H9 (cell line): ENCODE measurements around the gene SMYD2. TPM values are rescaled to one million over a fixed set of nuclear protein-coding genes. Genes with fewer than 3 reads are reported as not detected.
A peak's percentile ranks its signal among the peaks of the same experiment; 100 is the strongest.

ENCODE experiments used
- DNase-seq: peaks from one replicate; pipeline ENCODE4 v3.0.0-alpha.2; 2017
- H2AFZ ChIP-seq: one replicate; pipeline ENCODE4 v1.6.1; 2013; ENCODE audit warnings: mild to moderate bottlenecking, low read length, control low read depth, moderate library complexity
- H2AK5ac ChIP-seq: 2 replicates; pipeline ENCODE4 v1.6.1; 2013; ENCODE audit warnings: low read length, control low read depth, mixed read lengths; ENCODE audit not compliant: insufficient read length
- H2BK120ac ChIP-seq: one replicate; pipeline ENCODE4 v1.6.1; 2013; ENCODE audit warnings: low read depth, mild to moderate bottlenecking, low read length, control low read depth, inconsistent platforms; ENCODE audit not compliant: poor library complexity, severe bottlenecking
- H2BK12ac ChIP-seq: 2 replicates; pipeline ENCODE4 v1.6.1; 2013; ENCODE audit warnings: low read length, control low read depth, mixed read lengths, low read depth; ENCODE audit not compliant: insufficient read length
- H2BK15ac ChIP-seq: 2 replicates; pipeline ENCODE4 v1.6.1; 2013; ENCODE audit warnings: low read depth, low read length, control low read depth
- H2BK20ac ChIP-seq: one replicate; pipeline ENCODE4 v1.6.1; 2013; ENCODE audit warnings: low read depth, mild to moderate bottlenecking, low read length, control low read depth, inconsistent platforms; ENCODE audit not compliant: poor library complexity, severe bottlenecking
- H2BK5ac ChIP-seq: 2 replicates; pipeline ENCODE4 v1.6.1; 2013; ENCODE audit warnings: low read length, control low read depth, mixed read lengths; ENCODE audit not compliant: insufficient read length
- H3K14ac ChIP-seq: 2 replicates; pipeline ENCODE4 v1.6.1; 2013; ENCODE audit warnings: low read length, control low read depth; ENCODE audit not compliant: insufficient read depth
- H3K18ac ChIP-seq: 2 replicates; pipeline ENCODE4 v1.6.1; 2013; ENCODE audit warnings: low read depth, mild to moderate bottlenecking, mixed read lengths, low read length, control low read depth; ENCODE audit not compliant: insufficient read length
- H3K23ac ChIP-seq: 2 replicates; pipeline ENCODE4 v1.6.1; 2013; ENCODE audit warnings: low read length, control low read depth, mixed read lengths, low read depth; ENCODE audit not compliant: insufficient read length
- H3K23me2 ChIP-seq: 2 replicates; pipeline ENCODE4 v1.6.1; 2013; ENCODE audit warnings: low read depth, mild to moderate bottlenecking, mixed read lengths, low read length, control low read depth; ENCODE audit not compliant: insufficient read length, poor library complexity, severe bottlenecking
- H3K27ac ChIP-seq: 2 replicates; pipeline ENCODE4 v1.5.1; 2013; ENCODE audit warnings: low read length, control low read depth, mixed read lengths, low read depth; ENCODE audit not compliant: insufficient read length
- H3K27me3 ChIP-seq: 2 replicates; pipeline ENCODE4 v1.6.1; 2013; ENCODE audit warnings: low read length, control low read depth, inconsistent platforms; ENCODE audit not compliant: insufficient read depth
- H3K4ac ChIP-seq: 2 replicates; pipeline ENCODE4 v1.6.1; 2013; ENCODE audit warnings: low read depth, mild to moderate bottlenecking, control low read depth, inconsistent platforms, low read length, moderate library complexity
- H3K4me1 ChIP-seq: 2 replicates; pipeline ENCODE4 v1.6.1; 2013; ENCODE audit warnings: low read length, control low read depth, inconsistent platforms; ENCODE audit not compliant: insufficient read depth
- H3K4me2 ChIP-seq: 2 replicates; pipeline ENCODE4 v1.6.1; 2013; ENCODE audit warnings: low read length, control low read depth, mixed read lengths; ENCODE audit not compliant: insufficient read length, insufficient read depth
- H3K56ac ChIP-seq: 2 replicates; pipeline ENCODE4 v1.6.1; 2013; ENCODE audit warnings: low read depth, mild to moderate bottlenecking, mixed read lengths, low read length, control low read depth; ENCODE audit not compliant: insufficient read length
- H3K79me1 ChIP-seq: 2 replicates; pipeline ENCODE4 v1.6.1; 2013; ENCODE audit warnings: low read depth, mild to moderate bottlenecking, moderate library complexity, low read length, control low read depth, inconsistent platforms; ENCODE audit not compliant: insufficient read depth, poor library complexity, severe bottlenecking
- H3K79me2 ChIP-seq: 2 replicates; pipeline ENCODE4 v1.6.1; 2013; ENCODE audit warnings: low read length, control low read depth, inconsistent platforms; ENCODE audit not compliant: insufficient read depth
- H3K9ac ChIP-seq: 2 replicates; pipeline ENCODE4 v1.6.1; 2013; ENCODE audit warnings: low read length, control low read depth, mixed read lengths; ENCODE audit not compliant: insufficient read length; ENCODE audit errors: extremely low read depth
- H3K9me3 ChIP-seq: one replicate; pipeline ENCODE4 v1.6.1; 2013; ENCODE audit warnings: low read depth, low read length, inconsistent platforms; ENCODE audit not compliant: control insufficient read depth
- H3T11ph ChIP-seq: one replicate; pipeline ENCODE4 v1.6.1; 2013; ENCODE audit warnings: mild to moderate bottlenecking, low read length, control low read depth, inconsistent platforms
- H4K20me1 ChIP-seq: one replicate; pipeline ENCODE4 v1.6.1; 2013; ENCODE audit not compliant: control insufficient read depth, insufficient read length, insufficient read depth
- H4K5ac ChIP-seq: 2 replicates; pipeline ENCODE4 v1.6.1; 2013; ENCODE audit warnings: low read depth, mild to moderate bottlenecking, mixed read lengths, low read length, control low read depth; ENCODE audit not compliant: insufficient read length
- H4K8ac ChIP-seq: replicated peaks from 2 replicates; pipeline ENCODE4 v1.6.1; 2013; ENCODE audit warnings: low read length, control low read depth, mixed read lengths, low read depth; ENCODE audit not compliant: insufficient read length
- H4K91ac ChIP-seq: 2 replicates; pipeline ENCODE4 v1.6.1; 2013; ENCODE audit warnings: low read depth, mild to moderate bottlenecking, moderate library complexity, mixed read lengths, low read length, control low read depth; ENCODE audit not compliant: insufficient read length
- H3K27ac Mint-ChIP-seq, 3 experiments: 2 replicates in 2 of 3; 3 replicates in 1 of 3; pipeline ENCODE4 v1.8.0; 2020 to 2021; ENCODE audit warnings: mixed read lengths in 3 of 3, mild to moderate bottlenecking in 1 of 3, moderate library complexity in 1 of 3
- H3K27me3 Mint-ChIP-seq: 2 replicates; pipeline ENCODE4 v1.8.0; 2021; ENCODE audit warnings: low read depth, mild to moderate bottlenecking, moderate library complexity, mixed read lengths
- H3K36me3 Mint-ChIP-seq, 3 experiments: 2 replicates in 2 of 3; 3 replicates in 1 of 3; pipeline ENCODE4 v1.8.0; 2020 to 2021; ENCODE audit warnings: low read depth in 3 of 3, mixed read lengths in 3 of 3; ENCODE audit not compliant: insufficient read depth in 1 of 3
- H3K4me1 Mint-ChIP-seq, 2 experiments: 2 replicates each; pipeline ENCODE4 v1.8.0; 2020; ENCODE audit warnings: mixed read lengths in 2 of 2
- H3K4me3 Mint-ChIP-seq, 2 experiments: 2 replicates in 1 of 2; 3 replicates in 1 of 2; pipeline ENCODE4 v1.8.0; 2020 to 2021; ENCODE audit warnings: mild to moderate bottlenecking in 2 of 2, mixed read lengths in 2 of 2, moderate library complexity in 1 of 2
- H3K9me3 Mint-ChIP-seq, 2 experiments: 2 replicates in 1 of 2; 3 replicates in 1 of 2; pipeline ENCODE4 v1.8.0; 2020; ENCODE audit warnings: mild to moderate bottlenecking in 2 of 2, mixed read lengths in 2 of 2, moderate library complexity in 1 of 2
- WGBS: extraction: QIAGEN DNeasy Blood & Tissue Kit; methylation state at CpG from one replicate; pipeline ENCODE4 v1.1.7; 2013; ENCODE audit warnings: missing lambda C conversion rate, low lambda C conversion rate, mixed read lengths; ENCODE audit not compliant: insufficient read length; ENCODE audit errors: extremely low coverage; 5-methylcytosine and 5-hydroxymethylcytosine counted together
- total RNA-seq: library from RNA; stranded (reverse); gene quantifications from 2 replicates; pipeline ENCODE4 v1.2.1, GENCODE V29; 2021
- TF ChIP-seq, protein P1 (sequence below): fragments of 200-600 bp; sonication (generic); conservative IDR thresholded peaks from 3 replicates; pipeline ENCODE4 v1.8.0; 2021; ENCODE audit warnings: antibody characterized with exemption, mild to moderate bottlenecking

Gene SMYD2
- total RNA-seq, 1 experiment from 2014 or later = 10.9 TPM

DNA sequence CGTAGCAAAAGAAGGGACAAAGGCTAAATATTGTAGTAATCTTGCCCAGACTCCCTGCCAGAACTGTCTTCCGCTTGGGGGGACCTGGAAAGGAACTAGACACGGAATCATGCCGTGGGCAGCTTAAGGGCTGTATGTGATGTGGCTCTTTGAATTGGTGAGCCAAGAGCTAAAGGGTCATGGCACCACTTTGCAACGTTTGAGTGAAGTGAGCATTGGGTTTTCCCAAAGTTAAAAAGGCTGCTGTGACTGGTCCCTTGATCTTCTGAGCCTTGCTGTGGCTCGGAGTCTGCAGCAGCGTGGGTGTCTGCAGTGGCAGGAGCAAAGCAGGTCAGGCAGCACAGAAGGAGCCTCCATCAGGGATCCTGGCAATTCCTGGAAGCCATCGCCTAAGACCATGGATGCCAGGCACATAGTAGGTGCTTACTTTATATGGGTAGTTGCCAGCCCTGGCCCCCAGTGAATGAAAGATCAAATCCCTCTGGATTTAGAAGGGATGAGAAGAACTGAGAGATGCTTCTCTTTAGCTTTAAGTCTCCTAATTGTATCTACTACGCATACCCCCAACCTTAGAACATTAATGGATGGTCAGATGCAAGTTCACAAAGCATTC, 1.8 kb downstream of the SMYD2 start:
- Histone ChIP-seq H3K27ac (no peak overlapping the region), H2BK5ac (no peak overlapping the region), H3K56ac (no peak overlapping the region), H3K18ac (no peak overlapping the region), H3K4me1 (peaks cover 4% of the 10 kb centered on the region; the same call in 1 of the 2 replicates), H3K4me2 (no peak overlapping the region), H4K20me1 (no peaks in the 10 kb centered on the region), H4K91ac (no peak overlapping the region), H3K9me3 (no peaks in the 10 kb centered on the region), H3K9ac (no peak overlapping the region), H3K23ac (no peak overlapping the region), H2AFZ (no peak overlapping the region), H2BK20ac (no peak overlapping the region), H4K8ac (no peak overlapping the region), H3K23me2 (peaks cover 12% of the 10 kb centered on the region), H3K14ac (no peak overlapping the region), H3T11ph (no peak overlapping the region), H2AK5ac (no peak overlapping the region), H2BK15ac (no peak overlapping the region), H3K27me3 (peaks cover 22% of the 10 kb centered on the region; the same call in 1 of the 2 replicates), H4K5ac (no peak overlapping the region), H3K79me2 (no peaks in the 10 kb centered on the region), H2BK120ac (no peak overlapping the region), H2BK12ac (no peak overlapping the region), H3K4ac (no peak overlapping the region), H3K79me1 (no peaks in the 10 kb centered on the region)
- H3K27me3 Mint-ChIP-seq = peaks cover 69% of the 10 kb centered on the region
- peaks cover 0 to 3% of the 10 kb centered on the region in 2 experiments; a peak in 2 of 5 replicates for H3K9me3 Mint-ChIP-seq
- H3K4me1 Mint-ChIP-seq = peaks cover 15 to 31% of the 10 kb centered on the region in 2 experiments
- TF ChIP-seq, protein P1, sequence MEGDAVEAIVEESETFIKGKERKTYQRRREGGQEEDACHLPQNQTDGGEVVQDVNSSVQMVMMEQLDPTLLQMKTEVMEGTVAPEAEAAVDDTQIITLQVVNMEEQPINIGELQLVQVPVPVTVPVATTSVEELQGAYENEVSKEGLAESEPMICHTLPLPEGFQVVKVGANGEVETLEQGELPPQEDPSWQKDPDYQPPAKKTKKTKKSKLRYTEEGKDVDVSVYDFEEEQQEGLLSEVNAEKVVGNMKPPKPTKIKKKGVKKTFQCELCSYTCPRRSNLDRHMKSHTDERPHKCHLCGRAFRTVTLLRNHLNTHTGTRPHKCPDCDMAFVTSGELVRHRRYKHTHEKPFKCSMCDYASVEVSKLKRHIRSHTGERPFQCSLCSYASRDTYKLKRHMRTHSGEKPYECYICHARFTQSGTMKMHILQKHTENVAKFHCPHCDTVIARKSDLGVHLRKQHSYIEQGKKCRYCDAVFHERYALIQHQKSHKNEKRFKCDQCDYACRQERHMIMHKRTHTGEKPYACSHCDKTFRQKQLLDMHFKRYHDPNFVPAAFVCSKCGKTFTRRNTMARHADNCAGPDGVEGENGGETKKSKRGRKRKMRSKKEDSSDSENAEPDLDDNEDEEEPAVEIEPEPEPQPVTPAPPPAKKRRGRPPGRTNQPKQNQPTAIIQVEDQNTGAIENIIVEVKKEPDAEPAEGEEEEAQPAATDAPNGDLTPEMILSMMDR = no peak
- peak overlapping the region; percentile 53 to 68; a peak in 2 of 5 replicates for H3K4me3 Mint-ChIP-seq
- no peak overlapping the region for H3K27ac Mint-ChIP-seq
- DNase-seq = no peak
- no CpG with 5 or more reads among the region's 9 CpGs for WGBS
- H3K36me3 Mint-ChIP-seq = peaks cover 0 to 3% (median 0%) of the 10 kb centered on the region in 3 experiments; a peak in 1 of 7 replicates
